Fibroblast of lung (primary cell): Measurements from ENCODE around the gene EFR3B. TPM values are rescaled to one million over a fixed set of nuclear protein-coding genes. Genes with fewer than 3 reads are reported as not detected.

Experiments
- DNase-seq, 2 donors: peaks; one replicate each; pipeline versions ENCODE4 v3.0.0 to v3.0.0-alpha.2; 2010; ENCODE audit warnings: low read depth in 2 of 2
- H2AFZ ChIP-seq: 2 replicates; pipeline ENCODE4 v1.5.1; 2012; ENCODE audit warnings: low read length, control low read depth, inconsistent platforms
- H3K27ac ChIP-seq: 2 replicates; pipeline ENCODE4 v1.5.1; 2011; ENCODE audit warnings: low read length, control low read depth; ENCODE audit not compliant: insufficient read depth
- H3K27me3 ChIP-seq: 2 replicates; pipeline ENCODE4 v1.5.1; 2011; ENCODE audit warnings: mild to moderate bottlenecking, low read length; ENCODE audit not compliant: control insufficient read depth, insufficient read depth
- H3K36me3 ChIP-seq: 2 replicates; pipeline ENCODE4 v1.5.1; 2011; ENCODE audit warnings: low read length; ENCODE audit not compliant: control insufficient read depth, insufficient read depth
- H3K4me1 ChIP-seq: 2 replicates; pipeline ENCODE4 v1.5.1; 2011; ENCODE audit warnings: low read length; ENCODE audit not compliant: control insufficient read depth, insufficient read depth; ENCODE audit errors: extremely low read depth
- H3K4me2 ChIP-seq: 2 replicates; pipeline ENCODE4 v1.5.1; 2011; ENCODE audit warnings: low read length, control low read depth; ENCODE audit not compliant: insufficient read depth; ENCODE audit errors: extremely low read depth
- H3K4me3 ChIP-seq, 4 experiments: fragments of 200-600 bp in 1 of 4; sonication (generic) in 1 of 4; replicated peaks in 1 of 4; 2 replicates each; pipeline ENCODE4 v1.5.1; 2011 to 2016; ENCODE audit warnings: low read length in 4 of 4, low read depth in 3 of 4, mild to moderate bottlenecking in 3 of 4, control low read depth in 2 of 4, inconsistent platforms in 1 of 4, mixed read lengths in 1 of 4; ENCODE audit not compliant: insufficient read depth in 1 of 4; ENCODE audit errors: control extremely low read depth in 1 of 4
- H3K79me2 ChIP-seq: 2 replicates; pipeline ENCODE4 v1.5.1; 2012; ENCODE audit warnings: mild to moderate bottlenecking, low read length, inconsistent platforms; ENCODE audit not compliant: control insufficient read depth, insufficient read depth
- H3K9ac ChIP-seq: 2 replicates; pipeline ENCODE4 v1.5.1; 2011; ENCODE audit warnings: mild to moderate bottlenecking, low read length, control low read depth; ENCODE audit not compliant: insufficient read depth
- H3K9me3 ChIP-seq: 2 replicates; pipeline ENCODE4 v1.5.1; 2012; ENCODE audit warnings: low read depth, low read length; ENCODE audit not compliant: control insufficient read depth, insufficient read depth
- H4K20me1 ChIP-seq: 2 replicates; pipeline ENCODE4 v1.5.1; 2011; ENCODE audit warnings: low read length; ENCODE audit not compliant: control insufficient read depth, insufficient read depth; ENCODE audit errors: extremely low read depth
- CTCF ChIP-seq, 2 donors: IDR thresholded peaks in 1 of 2; conservative IDR thresholded peaks in 1 of 2; 1 replicate in 1 of 2; 2 replicates in 1 of 2; pipeline ENCODE4 v1.5.1; 2011 to 2012; ENCODE audit warnings: low read length in 2 of 2, control low read depth in 1 of 2, inconsistent platforms in 1 of 2, low read depth in 1 of 2, mild to moderate bottlenecking in 1 of 2
- EZH2 ChIP-seq: IDR thresholded peaks from 2 replicates; pipeline ENCODE4 v1.5.1; 2012; ENCODE audit warnings: low read length, control low read depth, mild to moderate bottlenecking; ENCODE audit errors: missing control alignments
- polyA plus RNA-seq, 2 donors: library from polyadenylated mRNA; depleted of rRNA in 1 of 2; stranded (reverse) in 1 of 2; unstranded in 1 of 2; fragments of >200 nt; gene quantifications; 2 replicates each; pipeline ENCODE4 v1.2.1, GENCODE V29; 2011 to 2012; ENCODE audit warnings: missing spikeins in 1 of 2
- total RNA-seq: library from RNA; depleted of rRNA; stranded (reverse); fragments of >200 nt; gene quantifications from 2 replicates; pipeline ENCODE4 v1.2.1, GENCODE V29; 2014

The EFR3B gene
- total and polyA plus RNA-seq, 2 donors (not counting 1 experiment from before 2014, with no cell fraction given) = 0.03 to 0.50 TPM

- Histone ChIP-seq H3K4me3 (no peak overlapping the region), H2AFZ (no peak overlapping the region), H3K79me2 (no peaks in the 10 kb centered on the region), H3K36me3 (no peaks in the 10 kb centered on the region), H3K27ac (no peak overlapping the region), H3K4me1 (no peaks in the 10 kb centered on the region), H3K4me2 (no peak overlapping the region), H4K20me1 (no peaks in the 10 kb centered on the region), H3K9ac (no peak overlapping the region), H3K9me3 (no peaks in the 10 kb centered on the region), H3K27me3 (no peaks in the 10 kb centered on the region)
- no peak for DNase-seq
- TF ChIP-seq EZH2 (no peak), CTCF (conservative IDR thresholded peaks at IDR 0.05 in 1 of 2, IDR thresholded peaks at IDR 0.05 in 1 of 2; ENCODE audit: low read depth in 1 of 2, low read length in 2 of 2) (no peak)
Observed at GRCh38 chr2:25089605-25090315, 47.9 kb downstream of the EFR3B start.

- Histone ChIP-seq H3K36me3 (no peaks in the 10 kb centered on the region), H4K20me1 (no peaks in the 10 kb centered on the region), H3K4me1 (no peaks in the 10 kb centered on the region), H3K27ac (no peak overlapping the region), H3K4me3 (no peak overlapping the region), H3K27me3 (no peaks in the 10 kb centered on the region), H3K9me3 (no peaks in the 10 kb centered on the region), H3K9ac (no peak overlapping the region), H3K4me2 (no peak overlapping the region), H3K79me2 (no peaks in the 10 kb centered on the region), H2AFZ (no peak overlapping the region)
- no peak for TF ChIP-seq CTCF (conservative IDR thresholded peaks at IDR 0.05 in 1 of 2, IDR thresholded peaks at IDR 0.05 in 1 of 2; ENCODE audit: low read depth in 1 of 2, low read length in 2 of 2)
- no peak for TF ChIP-seq EZH2
- no peak for DNase-seq
Observed at GRCh38 chr2:25090801-25091200, 48.9 kb downstream of the EFR3B start.

GRCh38 chr2:25091265-25091664 is 49.4 kb downstream of the EFR3B start:
- Histone ChIP-seq H4K20me1 (no peaks in the 10 kb centered on the region), H3K4me2 (no peak overlapping the region), H3K4me1 (no peaks in the 10 kb centered on the region), H3K27me3 (no peaks in the 10 kb centered on the region), H3K27ac (no peak overlapping the region), H2AFZ (no peak overlapping the region), H3K9me3 (no peaks in the 10 kb centered on the region), H3K9ac (no peak overlapping the region), H3K4me3 (no peak overlapping the region), H3K79me2 (no peaks in the 10 kb centered on the region), H3K36me3 (no peaks in the 10 kb centered on the region)
- no peak for DNase-seq
- TF ChIP-seq EZH2 (no peak), CTCF (conservative IDR thresholded peaks at IDR 0.05 in 1 of 2, IDR thresholded peaks at IDR 0.05 in 1 of 2; ENCODE audit: low read depth in 1 of 2, low read length in 2 of 2) (no peak)
